Measurements from ENCODE around the gene PCDH8.

Gene PCDH8

DNA sequence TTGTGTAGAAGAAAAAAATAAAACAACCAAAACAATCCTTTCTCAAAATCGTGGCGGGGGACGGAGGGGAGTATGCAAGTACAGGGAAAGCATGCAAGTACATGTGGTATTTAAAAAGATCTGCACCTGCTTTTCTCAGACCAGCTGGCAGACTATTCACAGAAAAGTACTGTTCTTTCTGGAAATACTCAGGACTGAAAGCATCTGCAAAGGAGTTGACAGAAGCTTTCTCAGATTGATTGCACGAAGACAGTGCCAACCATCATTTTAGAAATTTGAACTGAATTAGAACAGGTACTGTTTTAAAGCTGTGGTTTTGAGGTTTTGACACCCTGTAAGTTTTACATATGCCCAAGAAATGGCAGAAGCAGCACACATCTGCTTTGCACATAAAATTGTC, 19.8 kb upstream of the PCDH8 start:
- peak; percentile 20 for DNase-seq (ENCODE audit: extremely low read depth, insufficient read length)
- Histone ChIP-seq H3K36me3 (ENCODE audit: control insufficient read depth, insufficient read depth, low read length) (no peaks in the 10 kb centered on the region), H3K27me3 (replicated peaks; ENCODE audit: control insufficient read depth, insufficient read depth, low read length) (no peaks in the 10 kb centered on the region), H3K4me3 (replicated peaks; ENCODE audit: low read depth, low read length) (no peak overlapping the region)
- TF ChIP-seq, protein P1, sequence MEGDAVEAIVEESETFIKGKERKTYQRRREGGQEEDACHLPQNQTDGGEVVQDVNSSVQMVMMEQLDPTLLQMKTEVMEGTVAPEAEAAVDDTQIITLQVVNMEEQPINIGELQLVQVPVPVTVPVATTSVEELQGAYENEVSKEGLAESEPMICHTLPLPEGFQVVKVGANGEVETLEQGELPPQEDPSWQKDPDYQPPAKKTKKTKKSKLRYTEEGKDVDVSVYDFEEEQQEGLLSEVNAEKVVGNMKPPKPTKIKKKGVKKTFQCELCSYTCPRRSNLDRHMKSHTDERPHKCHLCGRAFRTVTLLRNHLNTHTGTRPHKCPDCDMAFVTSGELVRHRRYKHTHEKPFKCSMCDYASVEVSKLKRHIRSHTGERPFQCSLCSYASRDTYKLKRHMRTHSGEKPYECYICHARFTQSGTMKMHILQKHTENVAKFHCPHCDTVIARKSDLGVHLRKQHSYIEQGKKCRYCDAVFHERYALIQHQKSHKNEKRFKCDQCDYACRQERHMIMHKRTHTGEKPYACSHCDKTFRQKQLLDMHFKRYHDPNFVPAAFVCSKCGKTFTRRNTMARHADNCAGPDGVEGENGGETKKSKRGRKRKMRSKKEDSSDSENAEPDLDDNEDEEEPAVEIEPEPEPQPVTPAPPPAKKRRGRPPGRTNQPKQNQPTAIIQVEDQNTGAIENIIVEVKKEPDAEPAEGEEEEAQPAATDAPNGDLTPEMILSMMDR (IDR thresholded peaks at IDR 0.05; ENCODE audit: insufficient read depth, low read length, poor library complexity, severe bottlenecking) = no peak

DNA sequence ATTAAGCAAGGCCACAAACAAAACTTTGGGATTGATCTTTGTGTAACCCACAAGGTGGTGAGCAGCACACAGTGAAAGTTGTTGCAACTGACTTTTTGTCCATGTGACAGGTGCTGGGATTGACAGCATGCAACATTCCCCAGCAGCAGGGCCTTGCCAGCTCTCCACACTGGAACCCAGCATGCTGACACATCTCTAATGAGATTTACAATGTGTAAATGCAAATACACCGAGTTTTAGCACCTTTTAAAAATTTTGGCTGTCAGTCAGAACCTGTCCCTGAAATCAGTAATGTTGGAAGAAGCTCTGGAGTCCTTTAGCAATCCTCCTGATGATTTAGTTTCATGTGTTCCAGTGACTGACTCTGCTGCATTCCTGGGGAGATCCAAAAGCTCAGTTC, 16.5 kb upstream of the PCDH8 start:
- no peak for DNase-seq (ENCODE audit: extremely low read depth, insufficient read length)
- Histone ChIP-seq H3K27me3 (replicated peaks; ENCODE audit: control insufficient read depth, insufficient read depth, low read length) (no peaks in the 10 kb centered on the region), H3K4me3 (replicated peaks; ENCODE audit: low read depth, low read length) (no peak overlapping the region), H3K36me3 (ENCODE audit: control insufficient read depth, insufficient read depth, low read length) (no peaks in the 10 kb centered on the region)
- TF ChIP-seq, protein P1 (IDR thresholded peaks at IDR 0.05; ENCODE audit: insufficient read depth, low read length, poor library complexity, severe bottlenecking) = no peak

DNA sequence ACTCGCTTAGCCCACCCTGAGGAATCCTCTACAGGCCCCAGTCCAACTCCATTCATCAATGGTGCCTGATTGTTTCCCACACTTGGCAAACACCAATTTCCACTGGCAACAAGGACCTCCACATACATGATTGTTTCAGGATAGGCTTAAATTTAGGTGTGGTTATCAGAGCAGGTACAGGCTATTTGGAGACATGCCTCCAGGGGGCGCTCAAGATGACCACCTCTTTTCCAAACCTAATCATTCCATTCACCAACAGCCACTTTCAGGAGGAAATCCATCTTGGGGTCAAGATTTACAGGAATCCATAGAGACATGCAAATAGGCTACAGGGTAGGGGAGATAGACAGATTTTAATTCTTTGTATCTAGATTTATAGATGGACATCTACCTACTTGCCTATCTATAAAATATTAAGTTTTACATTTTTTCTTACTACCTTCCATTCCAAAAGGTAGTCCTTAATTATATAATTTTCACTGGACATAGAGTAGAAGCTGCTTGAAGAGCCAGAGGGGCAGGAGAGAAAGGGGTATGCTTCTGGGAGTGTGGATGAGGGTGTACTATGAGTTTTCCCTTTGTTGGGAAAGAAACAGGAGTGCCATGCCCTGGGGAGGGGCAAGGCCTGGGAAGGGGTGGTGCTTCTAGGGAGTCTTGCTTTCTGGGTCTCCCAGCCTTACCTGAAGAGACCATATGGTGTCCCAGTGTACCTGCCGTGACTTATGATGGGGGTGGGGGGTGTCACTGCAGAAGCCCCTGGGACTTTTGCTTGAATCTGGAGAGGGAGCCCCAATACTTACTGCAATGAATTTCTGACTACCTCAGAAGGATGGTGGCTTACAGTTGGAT, 14.1 kb upstream of the PCDH8 start:
- H3K4me3 ChIP-seq (replicated peaks; ENCODE audit: low read depth, low read length) = no peak overlapping the region
- no peaks in the 10 kb centered on the region for H3K36me3 ChIP-seq (ENCODE audit: control insufficient read depth, insufficient read depth, low read length)
- no peaks in the 10 kb centered on the region for H3K27me3 ChIP-seq (replicated peaks; ENCODE audit: control insufficient read depth, insufficient read depth, low read length)
- DNase-seq (ENCODE audit: extremely low read depth, insufficient read length) = no peak
- TF ChIP-seq, protein P1 (IDR thresholded peaks at IDR 0.05; ENCODE audit: insufficient read depth, low read length, poor library complexity, severe bottlenecking) = peak; percentile 71

DNA sequence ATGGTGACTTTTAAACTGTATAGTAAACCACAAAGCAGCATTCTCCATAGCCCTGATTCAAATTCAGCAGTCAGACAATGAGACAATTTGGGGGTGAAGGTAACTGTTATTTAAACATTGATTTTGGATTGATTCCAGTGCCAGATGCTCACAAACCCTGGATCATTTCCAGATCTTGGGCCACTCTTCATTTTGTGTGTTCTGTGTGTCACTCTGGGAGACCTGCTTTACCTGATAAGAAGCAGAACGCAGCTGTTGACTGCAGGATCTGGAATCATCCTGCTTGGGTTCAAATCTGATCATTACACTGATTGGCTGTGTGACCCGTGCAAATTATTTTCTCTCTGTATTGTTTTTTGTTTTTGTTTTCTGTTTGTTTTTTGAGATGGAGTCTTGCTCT, 4.0 kb upstream of the PCDH8 start:
- no peak for DNase-seq (ENCODE audit: extremely low read depth, insufficient read length)
- Histone ChIP-seq H3K36me3 (ENCODE audit: control insufficient read depth, insufficient read depth, low read length) (no peaks in the 10 kb centered on the region), H3K27me3 (replicated peaks; ENCODE audit: control insufficient read depth, insufficient read depth, low read length) (no peaks in the 10 kb centered on the region; the same call in 1 of the 2 replicates), H3K4me3 (replicated peaks; ENCODE audit: low read depth, low read length) (no peak overlapping the region)
- TF ChIP-seq, protein P1 (IDR thresholded peaks at IDR 0.05; ENCODE audit: insufficient read depth, low read length, poor library complexity, severe bottlenecking) = no peak

DNA sequence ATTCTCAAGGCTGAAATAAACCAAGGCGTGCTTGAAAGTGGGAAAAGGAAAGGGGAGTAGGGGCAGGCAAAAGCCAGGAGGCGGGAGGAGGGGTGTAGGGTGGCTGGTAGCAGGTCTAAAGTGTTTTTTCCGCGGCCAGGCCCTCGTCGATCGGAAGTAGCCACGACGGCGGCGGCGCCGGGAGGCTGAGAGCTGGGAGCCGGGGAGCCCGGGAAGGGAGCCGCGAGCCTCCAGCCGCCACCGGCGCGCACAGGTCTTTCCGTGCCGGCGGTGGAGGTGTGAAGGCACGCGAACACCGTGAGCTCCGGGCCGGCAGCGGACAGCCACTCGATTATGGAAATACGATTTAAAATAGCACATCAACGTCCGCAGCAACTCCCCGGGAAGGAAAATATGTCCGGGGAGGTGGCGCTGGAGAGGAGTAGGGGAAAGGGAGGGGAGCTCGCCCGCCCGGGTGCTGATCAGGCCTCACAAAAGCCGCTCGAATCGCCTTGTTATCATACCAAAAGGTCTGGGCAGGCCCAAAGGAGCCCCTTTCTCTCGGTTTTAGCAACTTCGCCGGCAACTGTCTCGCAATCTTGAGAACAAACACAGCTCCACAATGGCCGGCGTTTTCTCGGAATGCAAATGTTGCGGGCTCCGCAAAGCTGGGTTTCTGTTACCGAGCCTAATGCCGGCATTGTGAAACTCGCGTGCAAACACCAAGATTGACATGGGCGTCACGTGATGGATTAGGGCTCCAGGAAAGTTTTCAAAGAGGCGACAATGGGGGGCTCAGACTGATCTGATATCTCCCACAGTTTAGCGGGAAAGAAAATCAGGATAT, 2.9 kb upstream of the PCDH8 start:
- Histone ChIP-seq H3K27me3 (replicated peaks; ENCODE audit: control insufficient read depth, insufficient read depth, low read length) (no peaks in the 10 kb centered on the region; the same call in 1 of the 2 replicates), H3K36me3 (ENCODE audit: control insufficient read depth, insufficient read depth, low read length) (no peaks in the 10 kb centered on the region), H3K4me3 (replicated peaks; ENCODE audit: low read depth, low read length) (peak overlapping the region; percentile 70)
- peak; percentile 76 for DNase-seq (ENCODE audit: extremely low read depth, insufficient read length)
- TF ChIP-seq, protein P1 (IDR thresholded peaks at IDR 0.05; ENCODE audit: insufficient read depth, low read length, poor library complexity, severe bottlenecking) = no peak
